Activated T-cell treated with anti-CD3 and anti-CD28 coated beads, Interleukin-2, amount 50 U/mL, for 48 hours (primary cell): ENCODE data around the gene GMPPA.

Experiments used
- DNase-seq, 2 experiments: peaks; one replicate each; pipeline ENCODE4 v3.0.0-alpha.2; 2020

GMPPA gene

GRCh38 chr2:219498280-219499057 is at the start of gene GMPPA:
TSS of gene GMPPA (plus strand) at chr2:219498891. CDS start at chr2:219499976, 1,085 bp downstream.
- peak; percentile 96 for DNase-seq

- no peak for DNase-seq
Measured at GRCh38 chr2:219449609-219450008, 49.1 kb upstream of the GMPPA start.

- no peak for DNase-seq
Measured at GRCh38 chr2:219451661-219452360, 46.9 kb upstream of the GMPPA start.

- no peak for DNase-seq
Measured at GRCh38 chr2:219452361-219453317, 46.1 kb upstream of the GMPPA start.

GRCh38 chr2:219453671-219454590 is 44.8 kb upstream of the GMPPA start:
- no peak for DNase-seq

- no peak for DNase-seq
Measured at GRCh38 chr2:219455581-219455980, 43.1 kb upstream of the GMPPA start.

- peak in 1 of 2 experiments; percentile 39 for DNase-seq
Measured at GRCh38 chr2:219457784-219458369, 40.8 kb upstream of the GMPPA start.

- no peak for DNase-seq
Measured at GRCh38 chr2:219458996-219459395, 39.7 kb upstream of the GMPPA start.

- peak; percentile 64 to 66 for DNase-seq
Measured at GRCh38 chr2:219459460-219460311, 39.0 kb upstream of the GMPPA start.

GRCh38 chr2:219460424-219460926 is 38.2 kb upstream of the GMPPA start:
- no peak for DNase-seq

GRCh38 chr2:219461047-219461514 is 37.6 kb upstream of the GMPPA start:
- peak in 1 of 2 experiments; percentile 41 for DNase-seq

GRCh38 chr2:219461669-219462068 is 37.0 kb upstream of the GMPPA start:
- no peak for DNase-seq

- no peak for DNase-seq
Measured at GRCh38 chr2:219462349-219462748, 36.3 kb upstream of the GMPPA start.

- no peak for DNase-seq
Measured at GRCh38 chr2:219464286-219465032, 34.2 kb upstream of the GMPPA start.

- DNase-seq: no peak
Measured at GRCh38 chr2:219465659-219466561, 32.8 kb upstream of the GMPPA start.

- no peak for DNase-seq
Measured at GRCh38 chr2:219466816-219467735, 31.6 kb upstream of the GMPPA start.

GRCh38 chr2:219467736-219468075 is 31.0 kb upstream of the GMPPA start:
- DNase-seq: no peak
